GM12873 (cell line): ENCODE results near the gene POGZ.

Source experiments
- CTCF ChIP-seq: IDR thresholded peaks from 2 replicates; pipeline ENCODE4 v1.5.1; 2012; ENCODE audit warnings: low read depth, mild to moderate bottlenecking, moderate library complexity, low read length, control low read depth; ENCODE audit not compliant: insufficient read depth; ENCODE audit errors: missing control alignments

The POGZ gene

GRCh38 chr1:151356696-151357095, 102.6 kb downstream of the POGZ start:
- TF ChIP-seq CTCF = no peak
